ENCODE data around the gene LYPD3. TPM values are rescaled to one million over a fixed set of nuclear protein-coding genes. Genes with fewer than 3 reads are reported as not detected.

The LYPD3 gene
- total RNA-seq, 1 experiment from 2014 or later, result 0.46 TPM

DNA sequence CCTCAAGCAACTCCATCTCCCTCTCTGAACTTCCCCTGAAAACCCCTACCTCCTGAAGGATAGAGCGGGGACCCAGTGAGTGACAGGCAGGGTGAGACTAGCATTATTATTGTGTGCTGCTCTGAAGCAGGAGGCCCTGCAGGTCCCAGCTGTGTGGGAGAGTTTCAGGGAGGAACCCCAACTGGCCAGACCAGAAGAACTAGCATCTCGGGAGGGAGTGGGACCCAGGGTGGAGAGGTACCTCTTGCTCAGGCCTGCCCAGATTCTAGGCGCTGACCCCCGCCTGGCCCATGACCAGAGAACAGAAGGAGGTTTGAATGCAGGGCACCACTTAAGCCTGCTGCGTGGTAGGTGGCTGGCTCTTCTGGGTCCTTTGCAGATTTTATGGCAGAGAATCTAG lies 5.7 kb upstream of the LYPD3 start:
- POLR2A ChIA-PET, result no interaction called here
- Histone ChIP-seq H3K27me3 (ENCODE audit: control insufficient read depth, insufficient read depth, low read length) (no peaks in the 10 kb centered on the region), H3K4me3 (ENCODE audit: low read depth in 2 of 2, low read length in 2 of 2) (no peak overlapping the region), H3K4me1 (ENCODE audit: control insufficient read depth, insufficient read depth, low read length) (peaks cover 3% of the 10 kb centered on the region; the same call in 1 of the 2 replicates), H3K27ac (ENCODE audit: low read length) (no peak overlapping the region), H3K36me3 (ENCODE audit: control insufficient read depth, insufficient read depth, low read length) (no peaks in the 10 kb centered on the region), H3K9me3 (ENCODE audit: control insufficient read depth, insufficient read depth, low read depth, low read length) (no peaks in the 10 kb centered on the region)
- no TSS peak for BruUV-seq (replicated peaks)
- DNase-seq (ENCODE audit: low read depth, low spot score) (no peak), ATAC-seq (no peak)
- in situ Hi-C loops (cut with HindIII; ENCODE audit: low pct_unique_long_range_greater_than_20kb, low sequenced_read_pairs) (no loop called here), intact Hi-C loops (cut with micrococcal nuclease; ENCODE audit: unreplicated experiment) (no loop called here)
- CTCF ChIA-PET, result interaction anchor here (0.6 kb wide), 1 partner anchor 166 kb away, joined by 5 read pairs; no protein-coding TSS in a partner anchor
- TF ChIP-seq TCF7L2 (IDR thresholded peaks at IDR 0.05; ENCODE audit: low read depth, low read length) (no peak), POLR2AphosphoS5 (IDR thresholded peaks at IDR 0.05; ENCODE audit: low read depth, low read length) (no peak), SIN3A (IDR thresholded peaks at IDR 0.05; ENCODE audit: borderline replicate concordance, insufficient read depth, low read depth, low read length) (no peak)
- TF ChIP-seq, protein P1, sequence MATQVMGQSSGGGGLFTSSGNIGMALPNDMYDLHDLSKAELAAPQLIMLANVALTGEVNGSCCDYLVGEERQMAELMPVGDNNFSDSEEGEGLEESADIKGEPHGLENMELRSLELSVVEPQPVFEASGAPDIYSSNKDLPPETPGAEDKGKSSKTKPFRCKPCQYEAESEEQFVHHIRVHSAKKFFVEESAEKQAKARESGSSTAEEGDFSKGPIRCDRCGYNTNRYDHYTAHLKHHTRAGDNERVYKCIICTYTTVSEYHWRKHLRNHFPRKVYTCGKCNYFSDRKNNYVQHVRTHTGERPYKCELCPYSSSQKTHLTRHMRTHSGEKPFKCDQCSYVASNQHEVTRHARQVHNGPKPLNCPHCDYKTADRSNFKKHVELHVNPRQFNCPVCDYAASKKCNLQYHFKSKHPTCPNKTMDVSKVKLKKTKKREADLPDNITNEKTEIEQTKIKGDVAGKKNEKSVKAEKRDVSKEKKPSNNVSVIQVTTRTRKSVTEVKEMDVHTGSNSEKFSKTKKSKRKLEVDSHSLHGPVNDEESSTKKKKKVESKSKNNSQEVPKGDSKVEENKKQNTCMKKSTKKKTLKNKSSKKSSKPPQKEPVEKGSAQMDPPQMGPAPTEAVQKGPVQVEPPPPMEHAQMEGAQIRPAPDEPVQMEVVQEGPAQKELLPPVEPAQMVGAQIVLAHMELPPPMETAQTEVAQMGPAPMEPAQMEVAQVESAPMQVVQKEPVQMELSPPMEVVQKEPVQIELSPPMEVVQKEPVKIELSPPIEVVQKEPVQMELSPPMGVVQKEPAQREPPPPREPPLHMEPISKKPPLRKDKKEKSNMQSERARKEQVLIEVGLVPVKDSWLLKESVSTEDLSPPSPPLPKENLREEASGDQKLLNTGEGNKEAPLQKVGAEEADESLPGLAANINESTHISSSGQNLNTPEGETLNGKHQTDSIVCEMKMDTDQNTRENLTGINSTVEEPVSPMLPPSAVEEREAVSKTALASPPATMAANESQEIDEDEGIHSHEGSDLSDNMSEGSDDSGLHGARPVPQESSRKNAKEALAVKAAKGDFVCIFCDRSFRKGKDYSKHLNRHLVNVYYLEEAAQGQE (IDR thresholded peaks at IDR 0.05; ENCODE audit: insufficient read depth in 1 of 2, low read depth in 2 of 2, low read length in 1 of 2), result no peak
- TF ChIP-seq, protein P2, sequence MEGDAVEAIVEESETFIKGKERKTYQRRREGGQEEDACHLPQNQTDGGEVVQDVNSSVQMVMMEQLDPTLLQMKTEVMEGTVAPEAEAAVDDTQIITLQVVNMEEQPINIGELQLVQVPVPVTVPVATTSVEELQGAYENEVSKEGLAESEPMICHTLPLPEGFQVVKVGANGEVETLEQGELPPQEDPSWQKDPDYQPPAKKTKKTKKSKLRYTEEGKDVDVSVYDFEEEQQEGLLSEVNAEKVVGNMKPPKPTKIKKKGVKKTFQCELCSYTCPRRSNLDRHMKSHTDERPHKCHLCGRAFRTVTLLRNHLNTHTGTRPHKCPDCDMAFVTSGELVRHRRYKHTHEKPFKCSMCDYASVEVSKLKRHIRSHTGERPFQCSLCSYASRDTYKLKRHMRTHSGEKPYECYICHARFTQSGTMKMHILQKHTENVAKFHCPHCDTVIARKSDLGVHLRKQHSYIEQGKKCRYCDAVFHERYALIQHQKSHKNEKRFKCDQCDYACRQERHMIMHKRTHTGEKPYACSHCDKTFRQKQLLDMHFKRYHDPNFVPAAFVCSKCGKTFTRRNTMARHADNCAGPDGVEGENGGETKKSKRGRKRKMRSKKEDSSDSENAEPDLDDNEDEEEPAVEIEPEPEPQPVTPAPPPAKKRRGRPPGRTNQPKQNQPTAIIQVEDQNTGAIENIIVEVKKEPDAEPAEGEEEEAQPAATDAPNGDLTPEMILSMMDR (IDR thresholded peaks at IDR 0.05), result no peak

DNA sequence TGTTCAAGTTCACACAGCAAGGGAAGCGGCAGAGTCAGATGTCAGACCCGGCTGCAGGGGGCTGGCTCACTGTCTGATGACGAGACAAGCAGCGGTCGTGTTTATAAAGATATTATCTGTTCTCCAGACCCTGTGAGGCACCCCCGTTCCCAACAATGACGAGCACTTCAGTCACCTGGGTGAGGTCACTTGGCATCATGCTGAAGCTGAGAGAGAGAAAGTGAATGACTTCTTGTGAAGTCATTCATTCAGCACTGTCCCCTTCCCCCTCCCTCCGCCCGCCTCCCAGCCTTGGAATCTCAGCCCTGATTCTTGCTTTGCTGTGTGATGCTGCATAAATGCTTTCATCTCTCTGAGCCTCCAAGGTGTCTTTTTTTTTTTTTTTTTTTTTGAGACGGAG lies 4.9 kb upstream of the LYPD3 start:
- H3K27me3 ChIP-seq (ENCODE audit: control insufficient read depth, insufficient read depth, low read length), result no peaks in the 10 kb centered on the region
- no peak for ATAC-seq
- intact Hi-C loops (cut with micrococcal nuclease; ENCODE audit: unreplicated experiment) (no loop called here), in situ Hi-C loops (cut with HindIII; ENCODE audit: low pct_unique_long_range_greater_than_20kb, low sequenced_read_pairs) (no loop called here)
- CTCF ChIA-PET, result interaction anchor here (0.6 kb wide), 1 partner anchor 165 kb away, joined by 5 read pairs; no protein-coding TSS in a partner anchor
- no peaks in the 10 kb centered on the region for H3K9me3 ChIP-seq (ENCODE audit: control insufficient read depth, insufficient read depth, low read depth, low read length)
- H3K4me3 ChIP-seq (ENCODE audit: low read depth in 2 of 2, low read length in 2 of 2), result no peak overlapping the region
- no peaks in the 10 kb centered on the region for H3K36me3 ChIP-seq (ENCODE audit: control insufficient read depth, insufficient read depth, low read length)
- H3K27ac ChIP-seq (ENCODE audit: low read length), result no peak overlapping the region
- H3K4me1 ChIP-seq (ENCODE audit: control insufficient read depth, insufficient read depth, low read length), result peaks cover 3% of the 10 kb centered on the region; the same call in 1 of the 2 replicates
- no TSS peak for BruUV-seq (replicated peaks)
- POLR2A ChIA-PET, result no interaction called here
- no peak for DNase-seq (ENCODE audit: low read depth, low spot score)
- TF ChIP-seq POLR2AphosphoS5 (IDR thresholded peaks at IDR 0.05; ENCODE audit: low read depth, low read length), result no peak
- TF ChIP-seq, protein P1 (IDR thresholded peaks at IDR 0.05; ENCODE audit: insufficient read depth in 1 of 2, low read depth in 2 of 2, low read length in 1 of 2), result no peak
- TF ChIP-seq, protein P2 (IDR thresholded peaks at IDR 0.05), result no peak
- TF ChIP-seq SIN3A (IDR thresholded peaks at IDR 0.05; ENCODE audit: borderline replicate concordance, insufficient read depth, low read depth, low read length), result no peak
- no peak for TF ChIP-seq TCF7L2 (IDR thresholded peaks at IDR 0.05; ENCODE audit: low read depth, low read length)

Data from Panc1 (cell line).